ENCODE results near the gene ACCSL. TPM values are rescaled to one million over a fixed set of nuclear protein-coding genes. Genes with fewer than 3 reads are reported as not detected.

Gene ACCSL
- total and polyA plus RNA-seq, 8 donors = not detected

GRCh38 chr11:44016546-44017442 lies 31.0 kb upstream of the ACCSL start:
- TF ChIP-seq EP300 (IDR thresholded peaks at IDR 0.05) (no peak), POLR2AphosphoS5 (IDR thresholded peaks at IDR 0.05) (no peak), CTCF (IDR thresholded peaks at IDR 0.05) (no peak), POLR2A (IDR thresholded peaks at IDR 0.05) (no peak)
- 81 to 95% (median 94%) methylated on average over 2 of the region's 2 CpGs for WGBS, 5 donors
- H3K9me3 ChIP-seq = no peaks in the 10 kb centered on the region
- DNase-seq = peak in 1 of 2 donors; percentile 15
- intact Hi-C loops (cut with DNase I; ENCODE audit: low total_unique reads) = no loop called here
- no peaks in the 10 kb centered on the region for H3K36me3 ChIP-seq
- H3K27ac ChIP-seq = peak overlapping the region in 2 of 5 donors; percentile 31 to 57
- no peak overlapping the region for H3K4me3 ChIP-seq
- H3K27me3 ChIP-seq = no peaks in the 10 kb centered on the region
- H3K4me1 ChIP-seq = peaks cover 0 to 25% (median 8%) of the 10 kb centered on the region in 4 donors

DNA sequence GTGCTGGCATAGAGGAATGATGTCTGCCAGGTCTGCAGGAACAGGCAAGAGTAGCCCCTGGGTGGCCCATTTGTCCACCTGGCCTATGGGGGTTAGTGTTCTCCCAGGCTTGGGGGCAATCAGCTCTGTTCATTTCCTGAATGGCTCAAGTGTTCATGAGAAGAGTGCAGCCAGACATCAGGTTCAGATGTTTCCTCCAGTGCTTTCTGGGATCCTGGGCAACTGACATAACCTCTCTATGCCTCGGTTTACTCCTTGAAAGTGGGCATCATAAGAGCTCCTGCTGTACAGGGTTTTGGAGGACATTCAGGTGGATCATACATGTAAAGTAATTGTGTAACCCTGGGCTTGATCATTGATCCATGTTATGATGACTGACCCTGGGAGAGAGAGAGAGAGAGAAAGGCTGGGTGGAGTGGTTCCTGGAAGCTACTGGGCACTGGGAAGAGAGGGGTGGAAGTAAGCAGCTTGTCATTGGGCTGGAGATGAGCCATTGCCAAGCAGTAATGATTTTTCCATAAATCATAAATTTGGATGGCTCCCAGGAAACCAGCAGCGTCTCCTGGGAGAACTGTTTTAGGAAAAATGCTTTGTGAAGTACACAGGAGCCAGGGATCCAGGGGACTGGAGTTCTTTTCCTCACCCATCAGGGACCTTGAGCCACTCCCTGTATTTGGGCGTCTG lies 30.2 kb upstream of the ACCSL start:
- Histone ChIP-seq H3K27ac (peak overlapping the region in 2 of 5 donors; percentile 46), H3K27me3 (no peaks in the 10 kb centered on the region), H3K9me3 (no peaks in the 10 kb centered on the region), H3K4me1 (peaks cover 0 to 25% (median 8%) of the 10 kb centered on the region in 4 donors), H3K4me3 (no peak overlapping the region), H3K36me3 (no peaks in the 10 kb centered on the region)
- DNase-seq = peak; percentile 16 to 33
- intact Hi-C loops (cut with DNase I; ENCODE audit: low total_unique reads) = no loop called here
- TF ChIP-seq POLR2A (IDR thresholded peaks at IDR 0.05) (no peak), EP300 (IDR thresholded peaks at IDR 0.05) (no peak), CTCF (IDR thresholded peaks at IDR 0.05) (no peak), POLR2AphosphoS5 (IDR thresholded peaks at IDR 0.05) (no peak)
- WGBS, 5 donors = 41 to 55% (median 47%) methylated on average over 3 of the region's 3 CpGs

DNA sequence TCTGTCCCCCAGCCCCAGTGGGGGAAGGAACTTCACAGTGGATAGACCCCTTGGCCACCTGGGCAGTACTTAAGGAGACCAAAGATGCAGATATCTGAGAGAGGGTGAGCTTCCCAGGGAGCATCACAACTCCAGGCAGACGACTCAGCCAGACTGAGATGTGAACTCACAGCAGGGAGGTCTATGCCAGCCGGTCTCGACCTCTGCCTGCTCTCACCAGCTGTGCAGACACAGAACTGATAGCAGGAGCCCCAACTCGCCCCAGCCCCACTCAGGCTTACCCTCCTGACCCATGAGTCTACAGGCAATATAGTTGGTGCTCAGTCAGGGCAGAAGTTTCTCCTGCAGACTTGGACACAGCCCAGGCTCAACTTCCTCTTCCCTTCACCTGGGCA lies 29.7 kb upstream of the ACCSL start:
- H3K27ac ChIP-seq = peak overlapping the region in 2 of 5 donors; percentile 46
- intact Hi-C loops (cut with DNase I; ENCODE audit: low total_unique reads) = no loop called here
- no peaks in the 10 kb centered on the region for H3K9me3 ChIP-seq
- TF ChIP-seq POLR2AphosphoS5 (IDR thresholded peaks at IDR 0.05) (no peak), POLR2A (IDR thresholded peaks at IDR 0.05) (no peak), EP300 (IDR thresholded peaks at IDR 0.05) (no peak), CTCF (IDR thresholded peaks at IDR 0.05) (no peak)
- 10 to 17% (median 13%) methylated on average over 3 to 4 of the region's 4 CpGs for WGBS, 5 donors
- peaks cover 0 to 25% (median 8%) of the 10 kb centered on the region in 4 donors for H3K4me1 ChIP-seq
- peak in 1 of 2 donors; percentile 13 for DNase-seq
- no peaks in the 10 kb centered on the region for H3K36me3 ChIP-seq
- H3K4me3 ChIP-seq = no peak overlapping the region
- no peaks in the 10 kb centered on the region for H3K27me3 ChIP-seq

DNA sequence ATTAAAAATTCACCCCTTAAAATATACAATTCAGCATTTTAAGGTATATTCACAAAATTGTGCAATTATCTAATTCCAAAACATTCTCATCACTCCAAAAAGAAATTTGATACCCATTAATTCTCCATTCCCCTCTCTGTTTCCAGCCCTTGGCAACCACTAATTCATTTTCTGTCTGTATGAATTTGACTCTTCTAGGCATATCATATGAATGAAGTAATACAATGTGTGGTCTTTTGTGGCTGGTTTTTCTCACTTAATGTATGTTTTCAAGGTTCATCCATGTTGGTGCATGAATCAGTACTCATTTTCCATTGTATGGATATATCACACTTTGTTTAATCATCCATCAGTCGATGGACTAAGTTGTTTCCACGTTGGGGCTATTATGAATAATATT lies 29.0 kb upstream of the ACCSL start:
- Histone ChIP-seq H3K27ac (no peak overlapping the region), H3K27me3 (no peaks in the 10 kb centered on the region), H3K4me3 (no peak overlapping the region), H3K9me3 (no peaks in the 10 kb centered on the region), H3K4me1 (peaks cover 0 to 25% (median 8%) of the 10 kb centered on the region in 4 donors), H3K36me3 (no peaks in the 10 kb centered on the region)
- intact Hi-C loops (cut with DNase I; ENCODE audit: low total_unique reads) = no loop called here
- DNase-seq = no peak
- 49 to 78% (median 68%) methylated on average over 2 of the region's 2 CpGs for WGBS, 5 donors
- TF ChIP-seq EP300 (IDR thresholded peaks at IDR 0.05) (no peak), POLR2AphosphoS5 (IDR thresholded peaks at IDR 0.05) (no peak), POLR2A (IDR thresholded peaks at IDR 0.05) (no peak), CTCF (IDR thresholded peaks at IDR 0.05) (no peak)
